Superior temporal gyrus (tissue), 1 donor: Measurements from ENCODE around the gene RPL41.
"Not testable (repeated sequence)": the region's sequence is repeated elsewhere in the genome, so short reads cannot be mapped to it uniquely, and the experiment has no call there.

Source experiments
- DNase-seq: peaks from one replicate; pipeline ENCODE4 v3.0.0-alpha.2; 2016; ENCODE audit errors: extremely low spot score

RPL41 gene

DNA sequence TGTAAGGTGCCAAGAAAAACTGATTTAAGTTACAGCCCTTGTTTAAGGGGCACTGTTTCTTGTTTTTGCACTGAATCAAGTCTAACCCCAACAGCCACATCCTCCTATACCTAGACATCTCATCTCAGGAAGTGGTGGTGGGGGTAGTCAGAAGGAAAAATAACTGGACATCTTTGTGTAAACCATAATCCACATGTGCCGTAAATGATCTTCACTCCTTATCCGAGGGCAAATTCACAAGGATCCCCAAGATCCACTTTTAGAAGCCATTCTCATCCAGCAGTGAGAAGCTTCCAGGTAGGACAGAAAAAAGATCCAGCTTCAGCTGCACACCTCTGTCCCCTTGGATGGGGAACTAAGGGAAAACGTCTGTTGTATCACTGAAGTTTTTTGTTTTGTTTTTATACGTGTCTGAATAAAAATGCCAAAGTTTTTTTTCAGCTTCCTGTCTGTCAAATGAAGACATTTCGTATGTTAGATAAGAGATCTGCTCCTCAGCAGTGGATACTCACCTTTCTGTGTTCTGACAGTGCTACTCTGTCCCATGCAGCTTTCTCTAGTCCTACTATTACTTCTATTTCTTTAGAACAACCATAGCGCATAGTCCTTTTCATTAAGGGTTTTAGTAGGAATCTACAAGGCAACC is 13.2 kb upstream of the RPL41 start:
- DNase-seq, result no peak

DNA sequence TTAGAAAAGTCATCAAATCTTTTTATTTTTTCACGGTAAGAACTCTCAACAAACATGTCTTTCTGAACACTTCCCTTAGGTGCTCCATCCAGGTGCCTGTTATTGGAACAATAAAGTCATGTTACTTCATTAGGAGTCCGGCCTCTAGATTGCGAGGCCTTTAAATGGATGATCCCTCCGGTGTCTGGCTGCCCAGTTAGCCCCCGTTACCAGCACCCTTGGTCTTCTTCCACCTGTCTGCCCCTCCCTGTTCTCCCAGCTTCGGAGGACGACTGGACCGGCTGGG is 12.7 kb upstream of the RPL41 start:
- peak; percentile 48 for DNase-seq

DNA sequence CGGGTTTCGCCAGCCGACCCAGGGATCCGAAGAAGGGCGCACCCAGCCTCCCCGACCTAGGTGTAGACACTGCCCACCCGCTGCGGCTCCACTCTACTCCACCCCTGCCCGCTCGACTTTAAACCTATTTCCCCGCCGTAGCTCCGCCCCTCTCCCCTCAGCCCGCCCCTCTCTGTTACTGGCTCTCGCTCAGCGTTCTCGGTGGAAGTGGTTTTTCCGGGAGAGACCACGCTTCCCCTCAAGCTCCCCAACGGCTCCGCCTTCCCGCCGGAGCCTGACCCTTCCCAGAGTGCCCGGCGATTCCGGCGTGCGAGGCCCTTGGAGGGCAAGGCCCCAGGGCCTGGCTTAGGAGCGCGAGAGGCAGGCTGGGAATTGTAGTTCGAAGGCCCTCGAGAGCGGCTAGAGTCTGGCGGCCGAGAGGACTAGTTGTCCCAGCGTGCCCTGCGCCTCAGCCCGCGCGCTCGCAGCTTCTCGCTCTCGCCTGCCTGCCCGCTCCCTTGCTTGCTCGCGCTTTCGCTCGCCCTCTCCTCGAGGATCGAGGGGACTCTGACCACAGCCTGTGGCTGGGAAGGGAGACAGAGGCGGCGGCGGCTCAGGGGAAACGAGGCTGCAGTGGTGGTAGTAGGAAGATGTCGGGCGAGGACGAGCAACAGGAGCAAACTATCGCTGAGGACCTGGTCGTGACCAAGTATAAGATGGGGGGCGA is 12.2 kb upstream of the RPL41 start, which contains the start of gene PA2G4:
Gene PA2G4 (plus strand): TSS at position 451 of the 706 bp plus-strand sequence. CDS start 179 bp downstream, at position 630.
- peak; percentile 98 for DNase-seq

DNA sequence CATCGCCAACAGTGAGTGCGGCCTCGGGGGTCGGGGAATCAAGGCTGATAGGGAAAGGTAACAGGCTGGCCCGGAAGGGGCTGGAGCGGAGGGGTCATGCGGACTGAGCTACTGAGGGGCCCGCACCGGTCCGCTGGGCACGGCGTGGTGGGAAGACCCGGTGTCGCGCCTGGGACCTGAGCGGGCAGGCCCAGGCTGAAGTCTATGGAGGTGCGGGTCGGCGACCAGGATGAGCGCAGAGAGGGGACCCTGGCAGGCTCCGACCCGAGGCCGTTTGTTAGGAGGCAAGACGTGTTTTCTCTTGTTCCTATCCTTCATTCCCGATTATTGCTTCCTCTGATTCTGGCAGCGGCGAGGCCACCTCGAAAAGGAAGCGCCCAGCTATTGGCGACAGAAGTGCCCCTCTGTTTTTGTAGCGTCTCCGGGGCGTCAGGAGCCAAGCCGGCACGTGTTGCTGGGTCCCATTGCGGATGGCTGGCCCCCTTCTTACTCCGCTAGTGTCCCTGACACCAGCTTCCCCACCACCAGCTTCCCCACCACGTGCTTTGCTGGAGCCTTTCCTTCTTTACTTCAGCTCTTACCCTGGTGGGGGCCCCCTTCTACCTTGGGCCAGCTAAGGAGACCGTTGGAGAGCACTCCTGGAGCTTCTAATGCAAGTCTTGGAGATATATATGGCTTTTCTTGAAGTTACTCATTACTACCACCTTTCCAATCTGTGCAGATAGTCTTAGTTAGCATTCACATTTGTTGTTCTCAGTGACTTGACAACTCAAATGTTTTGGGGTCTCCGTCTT is 11.4 kb upstream of the RPL41 start:
- DNase-seq, result no peak

DNA sequence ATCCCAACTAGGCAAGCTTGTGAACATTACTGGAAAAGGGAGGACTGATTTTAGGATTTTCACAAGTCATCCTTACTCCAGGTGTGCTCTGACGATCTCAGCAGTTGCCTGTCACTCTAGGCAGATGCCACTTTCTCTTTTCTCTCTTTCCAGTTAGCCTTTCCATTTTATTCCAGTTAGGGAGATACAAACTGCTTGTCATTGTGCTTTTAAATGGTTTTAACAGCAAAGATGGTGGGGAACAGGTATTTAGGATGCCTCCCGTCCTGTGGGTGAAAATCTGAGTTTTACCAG is 10.9 kb upstream of the RPL41 start:
- no peak for DNase-seq

DNA sequence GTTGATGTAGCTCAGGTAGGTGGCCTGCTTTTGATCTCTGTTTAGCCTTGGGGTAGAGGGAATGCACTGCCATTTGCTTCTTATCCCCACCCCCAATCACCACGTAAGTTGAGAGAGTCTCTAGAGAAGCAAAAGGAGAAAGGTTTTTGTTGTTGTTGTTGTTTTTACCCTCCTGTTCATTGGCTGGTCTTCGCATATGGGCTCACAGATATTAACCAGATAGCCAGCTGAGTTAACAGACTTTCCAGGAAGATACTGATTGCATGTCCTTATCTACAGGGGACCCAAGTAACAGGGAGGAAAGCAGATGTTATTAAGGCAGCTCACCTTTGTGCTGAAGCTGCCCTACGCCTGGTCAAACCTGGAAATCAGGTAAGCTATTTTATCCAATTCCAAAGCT is 9.2 kb upstream of the RPL41 start:
- DNase-seq, result no peak

DNA sequence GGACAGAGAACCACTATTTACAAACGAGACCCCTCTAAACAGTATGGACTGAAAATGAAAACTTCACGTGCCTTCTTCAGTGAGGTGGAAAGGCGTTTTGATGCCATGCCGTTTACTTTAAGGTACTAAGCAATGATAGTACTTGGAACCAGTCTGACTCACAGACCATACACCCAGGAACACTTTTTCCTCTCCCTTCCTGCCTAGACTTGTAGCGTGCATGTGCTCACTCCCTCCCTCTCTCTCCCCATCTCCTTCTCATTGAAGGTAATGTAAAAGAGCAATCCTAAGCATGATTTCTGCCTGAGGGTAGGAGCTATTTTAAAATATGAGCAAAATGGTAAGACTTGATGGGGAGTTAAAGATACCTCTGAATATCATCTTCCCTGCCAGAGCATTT is 5.9 kb upstream of the RPL41 start:
- no peak for DNase-seq

DNA sequence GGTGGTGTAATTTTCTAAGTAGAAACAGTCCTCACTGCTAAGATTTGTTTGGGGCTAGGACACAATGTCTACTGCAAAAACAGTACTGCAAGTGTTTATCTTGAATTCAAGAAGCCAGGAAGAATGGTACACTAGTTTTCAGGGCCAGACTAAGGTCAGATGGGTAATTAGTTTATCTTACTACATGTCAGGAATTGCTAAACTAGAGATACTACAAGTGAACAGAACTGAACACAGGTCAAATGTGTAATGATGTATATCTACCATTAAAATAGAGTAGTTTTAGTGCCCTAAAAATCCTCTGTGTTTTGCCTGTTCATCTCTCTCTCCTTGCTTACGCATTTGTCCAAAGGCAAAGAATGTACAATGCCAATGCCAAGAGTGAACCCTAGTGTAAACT is 2.3 kb upstream of the RPL41 start:
- no peak for DNase-seq

DNA sequence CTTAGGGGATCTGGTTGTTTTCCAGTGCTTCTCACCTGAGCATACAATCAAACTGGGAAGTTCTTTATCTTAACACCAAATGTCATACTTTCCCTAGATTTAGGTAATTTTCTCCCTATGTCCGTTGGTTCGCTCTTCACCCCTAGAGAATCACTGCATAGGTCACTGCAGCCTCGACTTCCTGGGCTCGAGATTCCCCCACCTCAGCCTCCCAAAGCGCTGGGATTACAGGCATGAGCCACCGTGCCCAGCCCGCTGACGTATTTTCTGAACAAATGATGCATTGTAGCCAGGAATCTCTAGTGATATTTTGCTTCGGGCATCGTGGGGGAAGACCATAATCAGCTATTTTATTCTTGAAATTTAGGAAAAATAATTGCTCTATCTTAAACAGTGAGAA is 1.1 kb upstream of the RPL41 start:
- peak; percentile 15 for DNase-seq

DNA sequence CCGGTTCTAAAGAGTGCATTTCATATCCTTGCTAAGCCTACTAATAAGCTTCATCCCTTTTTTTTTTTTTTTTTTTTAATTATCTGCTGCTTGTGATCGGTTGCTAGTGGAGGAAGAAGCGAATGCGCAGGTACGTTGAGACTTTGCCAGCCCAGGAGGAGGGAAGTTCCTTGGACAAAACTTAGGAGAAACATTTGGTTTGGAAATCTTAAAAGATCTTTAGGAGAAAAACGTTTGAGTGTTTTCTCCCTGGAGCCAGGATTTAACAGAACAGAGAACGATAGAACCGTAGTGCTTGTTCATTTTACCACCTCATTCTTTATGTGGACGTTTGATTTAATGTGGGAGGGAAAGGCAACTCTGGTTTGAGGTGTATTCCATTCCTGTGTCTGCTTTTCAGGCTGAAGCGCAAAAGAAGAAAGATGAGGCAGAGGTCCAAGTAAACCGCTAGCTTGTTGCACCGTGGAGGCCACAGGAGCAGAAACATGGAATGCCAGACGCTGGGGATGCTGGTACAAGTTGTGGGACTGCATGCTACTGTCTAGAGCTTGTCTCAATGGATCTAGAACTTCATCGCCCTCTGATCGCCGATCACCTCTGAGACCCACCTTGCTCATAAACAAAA is 761 bp downstream of the RPL41 start:
- DNase-seq, result not testable (repeated sequence)

DNA sequence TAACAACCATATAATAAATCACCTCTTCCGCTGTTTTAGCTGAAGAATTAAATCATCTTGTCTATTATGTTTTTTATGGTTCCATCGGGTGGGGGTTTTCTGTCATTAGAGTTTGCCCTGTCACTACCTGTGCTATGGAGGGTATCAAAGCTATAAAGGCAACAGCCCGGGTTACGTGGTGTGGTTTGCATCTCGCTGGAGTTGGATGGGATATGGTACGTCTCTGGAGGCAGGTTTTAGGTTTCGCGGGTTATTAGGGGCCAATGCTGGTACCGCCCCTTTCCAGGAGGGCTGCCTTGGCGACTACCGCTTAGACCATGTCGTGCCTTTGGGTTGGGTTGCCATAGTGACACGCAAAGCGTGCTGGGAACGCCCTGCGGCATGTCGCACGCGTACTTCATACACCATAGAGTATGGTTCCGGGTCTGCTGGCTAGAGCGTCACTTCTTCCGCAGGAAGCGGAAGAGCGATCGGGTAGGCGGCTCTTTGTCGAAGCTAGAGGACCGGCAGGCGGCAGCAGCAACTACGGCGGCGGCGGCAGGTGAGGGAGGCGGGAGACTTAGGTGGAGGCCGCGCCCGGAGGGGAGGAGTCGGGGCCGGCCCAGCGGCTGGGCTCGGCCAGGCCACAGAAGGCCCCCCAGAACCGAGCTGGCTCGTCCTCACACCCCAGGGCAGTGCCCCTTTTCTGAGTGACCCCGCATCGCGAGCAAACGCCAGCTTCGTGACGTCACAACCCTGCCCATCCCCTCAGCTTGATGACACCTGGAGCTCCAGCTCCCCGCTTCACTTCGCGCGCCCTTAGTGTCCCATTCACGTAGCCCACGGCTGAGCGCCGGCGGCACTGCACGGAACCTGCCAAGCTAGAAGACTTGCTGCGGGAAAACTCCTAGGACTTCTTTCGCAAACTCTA is 1.6 kb downstream of the RPL41 start, which contains the start of gene ZC3H10:
Gene ZC3H10 (plus strand): TSS at position 489 of the 910 bp plus-strand sequence. CDS start 2,297 bp downstream, outside the sequence.
- peak; percentile 99 for DNase-seq

DNA sequence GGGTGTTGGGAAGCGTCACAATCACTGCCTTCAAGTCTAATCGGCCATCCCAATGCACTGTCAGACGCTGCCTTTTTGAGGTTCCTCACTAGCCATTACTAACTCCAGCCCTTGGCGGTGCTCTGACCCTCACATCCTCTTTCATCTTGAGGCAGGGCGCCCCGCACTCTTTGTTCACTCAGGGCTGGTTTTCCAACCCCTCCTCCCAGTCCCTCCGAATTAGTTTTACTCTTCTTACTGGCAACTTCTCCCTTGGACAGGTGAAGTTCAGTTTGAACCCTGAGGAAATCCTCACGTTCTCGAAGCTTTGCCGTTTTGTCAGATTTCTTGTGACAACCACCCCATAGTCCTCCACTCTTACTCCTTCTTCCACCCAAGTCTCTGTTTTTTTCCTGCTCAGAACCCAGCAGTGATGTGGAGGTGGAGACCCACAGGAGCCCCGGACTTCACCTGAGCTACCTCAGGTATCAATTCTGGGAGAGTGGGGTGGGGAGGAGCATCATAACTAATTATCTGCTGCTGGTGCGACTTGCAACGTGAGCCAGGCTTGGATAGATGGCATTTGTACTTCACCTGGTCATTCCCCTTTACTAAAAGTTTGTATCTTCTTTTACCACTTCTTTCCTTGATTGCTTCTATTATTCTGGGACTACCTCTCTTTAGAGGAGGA is 2.4 kb downstream of the RPL41 start:
- no peak for DNase-seq

DNA sequence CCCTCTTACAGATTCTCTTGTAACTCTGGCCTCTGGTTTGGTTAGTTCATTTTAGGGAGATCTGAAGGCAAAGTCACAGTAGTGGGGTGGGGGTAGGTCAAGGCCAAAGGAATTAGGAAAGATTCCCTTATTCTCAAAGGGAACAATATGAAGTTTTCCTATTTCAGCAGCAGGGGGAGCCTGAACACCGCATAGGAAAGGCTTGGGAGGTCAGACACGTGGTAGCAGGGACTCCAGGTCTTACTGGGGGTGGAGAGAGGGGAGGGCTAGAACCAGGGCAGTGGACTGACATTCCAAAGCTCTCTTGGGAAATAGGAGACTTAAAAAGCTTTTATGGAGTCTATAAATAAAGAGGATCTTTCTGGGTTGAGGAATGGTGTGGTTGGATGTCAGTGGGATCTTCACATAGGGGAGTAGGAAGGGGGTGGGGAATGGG is 2.9 kb downstream of the RPL41 start:
- DNase-seq, result peak; percentile 81

DNA sequence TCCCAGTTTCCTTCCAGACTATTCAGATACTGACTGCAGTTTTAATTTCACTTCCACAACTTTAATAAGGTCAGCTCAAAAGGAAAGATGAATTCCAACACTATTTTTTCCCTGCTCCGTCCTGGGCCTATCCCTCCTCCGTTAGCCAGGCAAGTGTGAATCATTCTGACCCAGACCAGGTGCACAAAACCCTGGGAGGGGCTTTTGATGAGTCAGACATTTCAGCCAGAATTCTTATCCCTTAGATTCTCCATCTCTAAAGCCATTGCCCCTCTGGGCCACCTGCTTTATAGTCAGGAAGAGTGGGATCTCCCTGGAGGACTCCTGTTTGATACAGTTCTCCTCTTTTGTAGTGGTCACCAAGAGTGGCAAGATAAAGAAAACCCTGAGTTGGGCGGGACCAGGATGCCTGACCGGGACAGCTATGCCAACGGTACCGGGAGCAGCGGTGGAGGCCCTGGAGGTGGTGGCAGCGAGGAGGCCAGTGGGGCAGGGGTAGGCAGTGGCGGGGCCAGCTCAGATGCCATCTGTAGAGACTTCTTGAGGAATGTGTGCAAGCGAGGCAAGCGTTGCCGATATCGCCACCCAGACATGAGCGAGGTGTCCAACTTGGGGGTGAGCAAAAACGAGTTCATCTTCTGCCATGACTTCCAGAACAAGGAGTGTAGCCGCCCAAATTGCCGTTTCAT is 3.9 kb downstream of the RPL41 start:
- DNase-seq, result no peak

DNA sequence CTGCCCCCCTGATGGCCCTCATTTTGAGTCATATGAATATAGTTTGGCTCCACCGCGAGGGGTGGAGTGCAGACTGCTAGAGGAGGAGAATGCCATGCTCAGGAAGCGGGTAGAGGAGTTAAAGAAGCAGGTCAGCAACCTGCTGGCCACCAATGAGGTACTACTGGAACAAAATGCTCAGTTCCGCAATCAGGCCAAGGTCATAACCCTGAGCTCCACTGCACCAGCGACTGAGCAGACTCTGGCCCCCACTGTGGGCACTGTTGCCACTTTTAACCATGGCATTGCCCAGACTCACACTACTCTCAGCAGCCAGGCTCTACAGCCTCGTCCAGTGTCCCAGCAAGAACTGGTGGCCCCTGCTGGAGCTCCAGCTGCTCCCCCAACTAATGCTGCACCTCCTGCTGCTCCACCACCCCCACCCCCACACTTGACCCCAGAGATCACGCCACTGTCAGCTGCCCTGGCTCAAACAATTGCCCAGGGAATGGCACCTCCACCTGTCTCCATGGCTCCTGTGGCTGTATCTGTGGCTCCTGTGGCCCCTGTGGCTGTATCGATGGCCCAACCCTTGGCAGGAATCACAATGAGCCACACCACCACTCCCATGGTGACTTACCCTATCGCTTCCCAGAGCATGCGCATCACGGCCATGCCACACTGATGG is 4.9 kb downstream of the RPL41 start:
- DNase-seq, result no peak

DNA sequence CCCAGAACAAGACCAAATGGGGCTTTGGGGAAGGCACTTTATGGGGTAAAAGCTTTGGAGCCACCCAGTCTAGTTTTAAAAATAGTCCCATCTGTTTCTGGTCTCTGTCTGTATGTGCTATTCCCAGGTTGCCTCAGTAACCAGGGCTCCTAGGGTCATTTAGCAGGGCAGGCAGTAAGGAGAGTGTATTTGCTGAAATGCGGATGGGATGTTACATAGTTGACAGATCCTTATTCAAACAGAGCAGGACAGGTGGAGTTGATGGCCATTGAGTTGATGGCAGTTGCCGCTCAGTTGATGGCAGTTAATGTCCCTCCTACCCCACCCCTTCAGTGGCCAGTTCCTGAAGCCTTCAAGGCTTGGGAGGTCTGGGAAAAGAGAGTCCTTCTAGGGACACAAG is 6.2 kb downstream of the RPL41 start:
- DNase-seq, result no peak

DNA sequence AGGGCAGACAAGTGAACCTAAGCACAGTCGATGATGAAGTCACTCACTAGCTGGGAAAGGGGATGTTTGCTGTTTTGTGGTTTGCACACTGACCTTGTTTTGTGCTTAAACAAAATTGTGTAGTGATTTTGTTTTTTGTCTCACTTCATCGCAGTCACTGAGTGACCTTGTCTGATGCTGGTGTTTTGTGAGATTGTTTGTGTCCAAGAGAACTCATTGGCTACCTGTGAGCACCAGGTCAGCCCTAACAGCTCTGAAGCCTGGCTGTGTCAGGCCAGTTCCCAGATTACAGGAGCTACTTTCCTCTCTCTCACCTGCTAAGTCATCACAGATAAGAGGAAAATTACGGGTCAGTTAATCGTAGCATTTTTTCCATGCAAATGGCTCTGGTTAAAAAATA is 7.7 kb downstream of the RPL41 start:
- no peak for DNase-seq

DNA sequence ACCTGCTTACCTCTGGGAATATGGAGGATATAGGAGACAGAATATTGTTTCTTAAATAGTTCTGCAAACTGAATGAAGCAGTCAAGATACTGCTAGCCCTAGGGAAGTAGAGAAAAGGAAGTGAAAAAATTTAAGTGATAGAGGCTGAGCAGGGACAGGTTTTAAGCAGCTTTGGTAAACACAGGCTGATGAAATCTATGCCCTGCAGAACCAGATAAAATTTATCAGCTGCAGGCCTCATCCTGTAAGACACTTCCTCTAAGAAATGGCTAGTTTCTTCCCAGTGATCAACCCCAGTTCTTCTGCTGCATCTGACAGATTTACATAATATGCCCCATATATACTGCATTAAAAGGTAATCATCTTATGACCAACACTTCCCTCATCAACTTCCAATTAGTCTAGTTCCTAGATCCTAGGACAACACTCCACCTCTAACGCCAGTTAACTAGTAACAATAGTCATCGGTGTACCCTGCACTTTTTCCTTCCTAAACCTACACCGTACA is 10.4 kb downstream of the RPL41 start:
- peak; percentile 20 for DNase-seq

DNA sequence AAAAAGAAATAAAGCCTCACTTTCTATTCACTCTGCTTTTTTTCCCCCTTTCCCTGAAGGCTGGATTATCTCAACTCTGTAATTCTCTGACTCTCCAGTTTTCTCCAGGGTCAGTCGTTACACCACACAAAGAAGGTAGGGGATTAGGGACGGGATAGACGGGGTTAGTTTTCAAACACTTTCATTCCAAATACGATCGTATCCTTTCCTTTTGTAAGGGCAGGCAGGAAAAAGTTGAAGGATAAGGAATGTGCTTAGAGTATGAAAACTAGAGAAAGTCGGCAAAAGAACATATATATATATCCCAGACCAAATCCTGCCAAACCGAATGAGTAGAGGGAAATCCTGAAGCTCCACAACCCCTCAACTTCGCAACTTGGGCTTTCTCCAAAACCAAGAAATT is 11.1 kb downstream of the RPL41 start:
- no peak for DNase-seq
